Naive thymus-derived CD8-positive, alpha-beta T cell (primary cell): ENCODE results near the gene OR10H1. TPM values are rescaled to one million over a fixed set of nuclear protein-coding genes. Genes with fewer than 3 reads are reported as not detected.
A peak's percentile ranks its signal among the peaks of the same experiment; 100 is the strongest.
"Not testable (repeated sequence)": the region's sequence is repeated elsewhere in the genome, so short reads cannot be mapped to it uniquely, and the experiment has no call there.

Experiments
- ATAC-seq, 2 donors: fragments of 150-1000 bp; cut with Tn5 transposase in 1 of 2; sonication (Bioruptor Pico), chemical (Tn5 transposase) in 1 of 2; 1 replicate in 1 of 2; 2 replicates in 1 of 2; pipeline ENCODE4 v1.10.0; 2021; ENCODE audit warnings: mild to moderate bottlenecking in 2 of 2, moderate library complexity in 2 of 2
- POLR2A ChIA-PET: fragments of 350-600 bp; sonication (Branson Sonifier 250); formaldehyde crosslinking; loops from one replicate; lab custom pipeline; 2021; ENCODE audit warnings: antibody characterized with exemption; lab: Charles Lee
- DNase-seq, 10 donors: peaks; one replicate each; pipeline versions ENCODE4 v3.0.0 to v3.0.0-alpha.2; 2020 to 2022
- H3K27ac Mint-ChIP-seq, 10 donors: one replicate each; pipeline ENCODE4 v1.8.0; 2020 to 2022; ENCODE audit warnings: mild to moderate bottlenecking in 10 of 10, mixed read lengths in 10 of 10, moderate library complexity in 4 of 10, inconsistent platforms in 1 of 10
- H3K27me3 Mint-ChIP-seq, 5 donors: one replicate each; pipeline ENCODE4 v1.8.0; 2021 to 2022; ENCODE audit warnings: mixed read lengths in 5 of 5
- H3K36me3 Mint-ChIP-seq, 3 donors: one replicate each; pipeline ENCODE4 v1.8.0; 2020 to 2022; ENCODE audit warnings: mixed read lengths in 3 of 3, mild to moderate bottlenecking in 2 of 3, inconsistent platforms in 1 of 3
- H3K4me1 Mint-ChIP-seq, 4 donors: one replicate each; pipeline ENCODE4 v1.8.0; 2021 to 2022; ENCODE audit warnings: mixed read lengths in 4 of 4
- H3K4me3 Mint-ChIP-seq, 10 donors: one replicate each; pipeline ENCODE4 v1.8.0; 2020 to 2022; ENCODE audit warnings: mild to moderate bottlenecking in 10 of 10, mixed read lengths in 10 of 10, moderate library complexity in 6 of 10, inconsistent platforms in 1 of 10
- H3K9me3 Mint-ChIP-seq, 9 donors: one replicate each; pipeline ENCODE4 v1.8.0; 2020 to 2022; ENCODE audit warnings: mixed read lengths in 9 of 9, mild to moderate bottlenecking in 3 of 9, inconsistent platforms in 1 of 9, moderate library complexity in 1 of 9
- polyA plus RNA-seq, 3 donors: library from polyadenylated mRNA; unstranded; fragments of 300-500 nt; fragmentation: Illumina TruSeq; gene quantifications; one replicate each; pipeline ENCODE4 v1.2.3, GENCODE V29; 2021
- total RNA-seq, 8 experiments: library from RNA in 2 of 8; stranded (reverse) in 2 of 8; gene quantifications; one replicate each; pipeline ENCODE4 v1.2.3 and lab custom pipeline; 2021 to 2026

The OR10H1 gene
- total and polyA plus RNA-seq, 5 experiments from 2014 or later = not detected

GRCh38 chr19:15828121-15828610 lies 12.7 kb upstream of the OR10H1 start:
- no peak overlapping the region for H3K4me3 Mint-ChIP-seq
- H3K27me3 Mint-ChIP-seq = peaks cover 0 to 2% (median 0%) of the 10 kb centered on the region in 5 donors
- H3K27ac Mint-ChIP-seq = no peak overlapping the region
- no peak for DNase-seq
- no peaks in the 10 kb centered on the region for H3K36me3 Mint-ChIP-seq
- H3K4me1 Mint-ChIP-seq = peaks cover 0 to 3% (median 1%) of the 10 kb centered on the region in 4 donors
- POLR2A ChIA-PET = no interaction called here
- no peak for ATAC-seq
- no peaks in the 10 kb centered on the region for H3K9me3 Mint-ChIP-seq

- no peaks in the 10 kb centered on the region for H3K36me3 Mint-ChIP-seq
Observed at GRCh38 chr19:15825753-15826152, 10.3 kb upstream of the OR10H1 start.

GRCh38 chr19:15820646-15821045 lies 5.2 kb upstream of the OR10H1 start:
- no peak for DNase-seq
- no peak overlapping the region for H3K4me3 Mint-ChIP-seq
- H3K27ac Mint-ChIP-seq = no peak overlapping the region
- no peak for ATAC-seq
- peaks cover 0 to 2% (median 0%) of the 10 kb centered on the region in 5 donors for H3K27me3 Mint-ChIP-seq
- no peaks in the 10 kb centered on the region for H3K9me3 Mint-ChIP-seq
- peaks cover 0 to 3% (median 0%) of the 10 kb centered on the region in 4 donors for H3K4me1 Mint-ChIP-seq
- POLR2A ChIA-PET = interaction anchor here (1.1 kb wide), 1 partner anchor 16 kb away, joined by 3 read pairs; no protein-coding TSS in a partner anchor
- H3K36me3 Mint-ChIP-seq = no peaks in the 10 kb centered on the region

More at GRCh38 chr19:15825753-15826152, 10.3 kb upstream of the OR10H1 start:
- no peak for ATAC-seq
- DNase-seq = no peak
- Mint-ChIP-seq H3K27me3 (peaks cover 0 to 2% (median 0%) of the 10 kb centered on the region in 5 donors), H3K27ac (no peak overlapping the region), H3K4me3 (no peak overlapping the region), H3K9me3 (no peaks in the 10 kb centered on the region), H3K4me1 (peaks cover 0 to 3% (median 1%) of the 10 kb centered on the region in 4 donors)
- POLR2A ChIA-PET = interaction anchor here (0.6 to 2.0 kb wide), 3 partner anchors 10 to 146 kb away, joined by 3 to 6 read pairs (median 4); no protein-coding TSS in a partner anchor

GRCh38 chr19:15813916-15814315 lies 1.5 kb downstream of the OR10H1 start:
- ATAC-seq (no peak), DNase-seq (no peak)
- Mint-ChIP-seq H3K4me1 (peaks cover 13 to 29% (median 17%) of the 10 kb centered on the region in 4 donors), H3K4me3 (no peak overlapping the region), H3K27me3 (peaks cover 0 to 29% (median 5%) of the 10 kb centered on the region in 5 donors), H3K27ac (peak overlapping the region in 3 of 10 donors; percentile 53 to 90 (median 69)), H3K9me3 (no peaks in the 10 kb centered on the region), H3K36me3 (no peaks in the 10 kb centered on the region)
- POLR2A ChIA-PET = interaction anchor here (0.7 kb wide), 1 partner anchor 185 kb away, joined by 3 read pairs; no protein-coding TSS in a partner anchor

- Mint-ChIP-seq H3K9me3 (no peaks in the 10 kb centered on the region), H3K4me1 (peaks cover 13 to 29% (median 17%) of the 10 kb centered on the region in 4 donors), H3K4me3 (peak overlapping the region in 4 of 10 donors; percentile 6 to 69 (median 54)), H3K27ac (peak overlapping the region in 5 of 10 donors; percentile 21 to 90 (median 80)), H3K27me3 (peaks cover 0 to 32% (median 7%) of the 10 kb centered on the region in 5 donors), H3K36me3 (no peaks in the 10 kb centered on the region)
- peak in 9 of 10 donors; percentile 21 to 74 (median 42) for DNase-seq
- peak; percentile 82 to 85 for ATAC-seq
- POLR2A ChIA-PET = interaction anchor here (2.0 kb wide), 1 partner anchor 25 kb away, joined by 8 read pairs; no protein-coding TSS in a partner anchor
Observed at GRCh38 chr19:15812060-15812722, 3.3 kb downstream of the OR10H1 start.

GRCh38 chr19:15811476-15811875 lies 4.0 kb downstream of the OR10H1 start:
- POLR2A ChIA-PET = interaction anchor here (2.0 kb wide), 1 partner anchor 25 kb away, joined by 8 read pairs; no protein-coding TSS in a partner anchor
- no peaks in the 10 kb centered on the region for H3K9me3 Mint-ChIP-seq
- DNase-seq (no peak), ATAC-seq (no peak)
- H3K4me1 Mint-ChIP-seq = peaks cover 13 to 29% (median 17%) of the 10 kb centered on the region in 4 donors
- H3K4me3 Mint-ChIP-seq = no peak overlapping the region
- H3K36me3 Mint-ChIP-seq = no peaks in the 10 kb centered on the region
- peak overlapping the region in 1 of 10 donors; percentile 90 for H3K27ac Mint-ChIP-seq
- peaks cover 0 to 36% (median 8%) of the 10 kb centered on the region in 5 donors for H3K27me3 Mint-ChIP-seq

- POLR2A ChIA-PET = no interaction called here
- Mint-ChIP-seq H3K27me3 (peaks cover 0 to 36% (median 8%) of the 10 kb centered on the region in 5 donors), H3K4me3 (no peak overlapping the region), H3K36me3 (no peaks in the 10 kb centered on the region), H3K27ac (no peak overlapping the region), H3K9me3 (no peaks in the 10 kb centered on the region), H3K4me1 (peaks cover 13 to 29% (median 17%) of the 10 kb centered on the region in 4 donors)
- DNase-seq (no peak), ATAC-seq (no peak)
Observed at GRCh38 chr19:15810335-15810734, 5.1 kb downstream of the OR10H1 start.

GRCh38 chr19:15794279-15794678 lies 21.2 kb downstream of the OR10H1 start:
- H3K9me3 Mint-ChIP-seq, POLR2A ChIA-PET, H3K4me1 Mint-ChIP-seq, H3K4me3 Mint-ChIP-seq, H3K36me3 Mint-ChIP-seq, ATAC-seq, DNase-seq: not testable (repeated sequence)
- Mint-ChIP-seq H3K27ac (peak overlapping the region in 2 of 10 donors; percentile 62 to 66), H3K27me3 (peaks cover 8 to 47% (median 29%) of the 10 kb centered on the region in 5 donors)

- POLR2A ChIA-PET = interaction anchor here (1.2 kb wide), 1 partner anchor 46 kb away, joined by 4 read pairs; no protein-coding TSS in a partner anchor
- H3K27ac Mint-ChIP-seq = peak overlapping the region in 2 of 10 donors; percentile 5 to 72
- ATAC-seq = no peak
- peaks cover 8 to 53% (median 32%) of the 10 kb centered on the region in 5 donors for H3K27me3 Mint-ChIP-seq
- peaks cover 0 to 4% (median 0%) of the 10 kb centered on the region in 4 donors for H3K4me1 Mint-ChIP-seq
- H3K4me3 Mint-ChIP-seq = no peak overlapping the region
- H3K9me3 Mint-ChIP-seq = no peaks in the 10 kb centered on the region
- no peak for DNase-seq
- H3K36me3 Mint-ChIP-seq = peaks cover 0 to under 1% (median 0%) of the 10 kb centered on the region in 3 donors
Observed at GRCh38 chr19:15790096-15790495, 25.4 kb downstream of the OR10H1 start.

GRCh38 chr19:15788594-15789270 lies 26.7 kb downstream of the OR10H1 start:
- DNase-seq = no peak
- Mint-ChIP-seq H3K4me1 (peaks cover 0 to 4% (median 0%) of the 10 kb centered on the region in 4 donors), H3K4me3 (no peak overlapping the region), H3K27ac (no peak overlapping the region), H3K27me3 (peaks cover 9 to 40% (median 26%) of the 10 kb centered on the region in 5 donors), H3K9me3 (no peaks in the 10 kb centered on the region), H3K36me3 (no peaks in the 10 kb centered on the region)
- POLR2A ChIA-PET = interaction anchor here (0.5 to 1.2 kb wide), 2 partner anchors 48 to 484 kb away, joined by 3 to 4 read pairs; no protein-coding TSS in a partner anchor
- no peak for ATAC-seq

GRCh38 chr19:15787611-15788155 lies 27.8 kb downstream of the OR10H1 start, which contains the start of gene OR10H5:
Gene OR10H5, plus strand, starts transcription at chr19:15787661. Its CDS starts 6,388 bp downstream, at chr19:15794049.
- H3K27me3 Mint-ChIP-seq = peaks cover 8 to 40% (median 26%) of the 10 kb centered on the region in 5 donors
- no peaks in the 10 kb centered on the region for H3K36me3 Mint-ChIP-seq
- DNase-seq = no peak
- POLR2A ChIA-PET = interaction anchor here (0.5 kb wide), 1 partner anchor 485 kb away, joined by 3 read pairs; no protein-coding TSS in a partner anchor
- no peaks in the 10 kb centered on the region for H3K9me3 Mint-ChIP-seq
- H3K27ac Mint-ChIP-seq = peak within 1 kb of the TSS in 1 of 10 donors; percentile 90
- H3K4me1 Mint-ChIP-seq = peaks cover 0 to 4% (median 0%) of the 10 kb centered on the region in 4 donors
- no peak for ATAC-seq
- H3K4me3 Mint-ChIP-seq = no peak within 1 kb of the TSS

- POLR2A ChIA-PET, DNase-seq, H3K9me3 Mint-ChIP-seq, ATAC-seq, H3K4me3 Mint-ChIP-seq, H3K36me3 Mint-ChIP-seq, H3K27ac Mint-ChIP-seq: not testable (repeated sequence)
- Mint-ChIP-seq H3K27me3 (peaks cover 0 to 14% (median 6%) of the 10 kb centered on the region in 5 donors), H3K4me1 (peaks cover 4 to 19% (median 8%) of the 10 kb centered on the region in 4 donors)
Observed at GRCh38 chr19:15782896-15783295, 32.6 kb downstream of the OR10H1 start.
